ENCODE results near the gene CSK.

The CSK gene

GRCh38 chr15:74826921-74827320 lies 45.0 kb downstream of the CSK start:
- H2AK5ac ChIP-seq (ENCODE audit: low read length), result no peak overlapping the region
- no peak overlapping the region for H3K9ac ChIP-seq (ENCODE audit: low read length)
- H3K4ac ChIP-seq (ENCODE audit: low read depth, low read length), result no peak overlapping the region
- H3K9me3 ChIP-seq (ENCODE audit: insufficient read depth, low read depth, low read length), result peaks cover 4% of the 10 kb centered on the region
- H4K12ac ChIP-seq (ENCODE audit: low read depth, low read length), result no peak overlapping the region
- H3K18ac ChIP-seq (ENCODE audit: low read length), result no peak overlapping the region
- DNase-seq, result no peak
- no peak overlapping the region for H3K4me2 ChIP-seq (ENCODE audit: low read length)
- H2BK5ac ChIP-seq (ENCODE audit: low read depth, low read length, poor library complexity), result no peak overlapping the region
- H3K79me1 ChIP-seq (ENCODE audit: low read length), result no peaks in the 10 kb centered on the region
- H3K4me3 ChIP-seq (ENCODE audit: low read depth, low read length), result no peak overlapping the region
- H4K91ac ChIP-seq (ENCODE audit: low read depth, low read length), result no peak overlapping the region
- H3K27me3 ChIP-seq (ENCODE audit: insufficient read depth, low read length), result peaks cover 8% of the 10 kb centered on the region
- H3K23ac ChIP-seq (ENCODE audit: low read length), result no peak overlapping the region
- no peak overlapping the region for H2BK12ac ChIP-seq (ENCODE audit: low read length)
- no peaks in the 10 kb centered on the region for H3K79me2 ChIP-seq (ENCODE audit: control insufficient read depth, insufficient read depth, low read length, poor library complexity)
- no peak overlapping the region for H2AFZ ChIP-seq (ENCODE audit: insufficient read depth, low read length, poor library complexity)
- WGBS (ENCODE audit: extremely low coverage, insufficient coverage, insufficient read length), result no CpG with 5 or more reads among the region's 21 CpGs
- H3K36me3 ChIP-seq (ENCODE audit: control insufficient read depth in 1 of 2, insufficient read depth in 2 of 2, low read length in 2 of 2), result no peaks in the 10 kb centered on the region
- no peak overlapping the region for H2BK120ac ChIP-seq (ENCODE audit: insufficient read depth, low read length, poor library complexity)
- no peaks in the 10 kb centered on the region for H3K4me1 ChIP-seq (ENCODE audit: control insufficient read depth in 1 of 2, insufficient read depth in 2 of 2, low read length in 2 of 2)
- H3K27ac ChIP-seq (ENCODE audit: low read depth, low read length), result no peak overlapping the region
- no peak overlapping the region for H3K14ac ChIP-seq (ENCODE audit: low read length)
- H4K8ac ChIP-seq (ENCODE audit: low read depth, low read length), result no peak overlapping the region

- H2BK120ac ChIP-seq (ENCODE audit: insufficient read depth, low read length, poor library complexity), result no peak overlapping the region
- H3K9ac ChIP-seq (ENCODE audit: low read length), result no peak overlapping the region
- no peak overlapping the region for H3K4ac ChIP-seq (ENCODE audit: low read depth, low read length)
- no peak overlapping the region for H4K8ac ChIP-seq (ENCODE audit: low read depth, low read length)
- no peak overlapping the region for H3K18ac ChIP-seq (ENCODE audit: low read length)
- H3K9me3 ChIP-seq (ENCODE audit: insufficient read depth, low read depth, low read length), result peaks cover 4% of the 10 kb centered on the region
- H3K79me1 ChIP-seq (ENCODE audit: low read length), result no peaks in the 10 kb centered on the region
- no peak overlapping the region for H3K27ac ChIP-seq (ENCODE audit: low read depth, low read length)
- no peak overlapping the region for H2BK12ac ChIP-seq (ENCODE audit: low read length)
- no peak overlapping the region for H2AK5ac ChIP-seq (ENCODE audit: low read length)
- no peak overlapping the region for H3K14ac ChIP-seq (ENCODE audit: low read length)
- no CpG with 5 or more reads among the region's 5 CpGs for WGBS (ENCODE audit: extremely low coverage, insufficient coverage, insufficient read length)
- H3K36me3 ChIP-seq (ENCODE audit: control insufficient read depth in 1 of 2, insufficient read depth in 2 of 2, low read length in 2 of 2), result no peaks in the 10 kb centered on the region
- no peak overlapping the region for H3K4me3 ChIP-seq (ENCODE audit: low read depth, low read length)
- H2BK5ac ChIP-seq (ENCODE audit: low read depth, low read length, poor library complexity), result no peak overlapping the region
- no peaks in the 10 kb centered on the region for H3K4me1 ChIP-seq (ENCODE audit: control insufficient read depth in 1 of 2, insufficient read depth in 2 of 2, low read length in 2 of 2)
- no peak overlapping the region for H3K4me2 ChIP-seq (ENCODE audit: low read length)
- H4K91ac ChIP-seq (ENCODE audit: low read depth, low read length), result no peak overlapping the region
- H3K79me2 ChIP-seq (ENCODE audit: control insufficient read depth, insufficient read depth, low read length, poor library complexity), result no peaks in the 10 kb centered on the region
- H3K23ac ChIP-seq (ENCODE audit: low read length), result no peak overlapping the region
- H2AFZ ChIP-seq (ENCODE audit: insufficient read depth, low read length, poor library complexity), result no peak overlapping the region
- no peak overlapping the region for H4K12ac ChIP-seq (ENCODE audit: low read depth, low read length)
- H3K27me3 ChIP-seq (ENCODE audit: insufficient read depth, low read length), result peaks cover 8% of the 10 kb centered on the region
- DNase-seq, result no peak
Observed at GRCh38 chr15:74827614-74828013, 45.7 kb downstream of the CSK start.

- Histone ChIP-seq H2AFZ (ENCODE audit: insufficient read depth, low read length, poor library complexity) (no peak overlapping the region), H3K27me3 (ENCODE audit: insufficient read depth, low read length) (peaks cover 8% of the 10 kb centered on the region), H3K23ac (ENCODE audit: low read length) (no peak overlapping the region), H3K4me1 (ENCODE audit: control insufficient read depth in 1 of 2, insufficient read depth in 2 of 2, low read length in 2 of 2) (no peaks in the 10 kb centered on the region), H3K79me2 (ENCODE audit: control insufficient read depth, insufficient read depth, low read length, poor library complexity) (no peaks in the 10 kb centered on the region), H3K4me2 (ENCODE audit: low read length) (no peak overlapping the region), H3K14ac (ENCODE audit: low read length) (no peak overlapping the region), H4K8ac (ENCODE audit: low read depth, low read length) (no peak overlapping the region), H3K9me3 (ENCODE audit: insufficient read depth, low read depth, low read length) (peaks cover under 1% of the 10 kb centered on the region), H2BK5ac (ENCODE audit: low read depth, low read length, poor library complexity) (no peak overlapping the region), H4K12ac (ENCODE audit: low read depth, low read length) (no peak overlapping the region), H3K4me3 (ENCODE audit: low read depth, low read length) (no peak overlapping the region), H4K91ac (ENCODE audit: low read depth, low read length) (no peak overlapping the region), H3K18ac (ENCODE audit: low read length) (no peak overlapping the region), H3K9ac (ENCODE audit: low read length) (no peak overlapping the region), H3K79me1 (ENCODE audit: low read length) (no peaks in the 10 kb centered on the region), H2BK120ac (ENCODE audit: insufficient read depth, low read length, poor library complexity) (no peak overlapping the region), H3K27ac (ENCODE audit: low read depth, low read length) (no peak overlapping the region), H2BK12ac (ENCODE audit: low read length) (no peak overlapping the region), H3K36me3 (ENCODE audit: control insufficient read depth in 1 of 2, insufficient read depth in 2 of 2, low read length in 2 of 2) (no peaks in the 10 kb centered on the region), H3K4ac (ENCODE audit: low read depth, low read length) (no peak overlapping the region), H2AK5ac (ENCODE audit: low read length) (no peak overlapping the region)
- DNase-seq, result no peak
- WGBS (ENCODE audit: extremely low coverage, insufficient coverage, insufficient read length), result no CpG with 5 or more reads among the region's 6 CpGs
Observed at GRCh38 chr15:74828835-74829234, 47.0 kb downstream of the CSK start.

- H3K9ac ChIP-seq (ENCODE audit: low read length), result no peak overlapping the region
- no peaks in the 10 kb centered on the region for H3K79me1 ChIP-seq (ENCODE audit: low read length)
- no peak overlapping the region for H2BK120ac ChIP-seq (ENCODE audit: insufficient read depth, low read length, poor library complexity)
- no peak overlapping the region for H3K4me3 ChIP-seq (ENCODE audit: low read depth, low read length)
- no peak overlapping the region for H2BK5ac ChIP-seq (ENCODE audit: low read depth, low read length, poor library complexity)
- no peak overlapping the region for H4K91ac ChIP-seq (ENCODE audit: low read depth, low read length)
- no peak overlapping the region for H4K8ac ChIP-seq (ENCODE audit: low read depth, low read length)
- H3K14ac ChIP-seq (ENCODE audit: low read length), result no peak overlapping the region
- no peaks in the 10 kb centered on the region for H3K79me2 ChIP-seq (ENCODE audit: control insufficient read depth, insufficient read depth, low read length, poor library complexity)
- no CpG with 5 or more reads among the region's 3 CpGs for WGBS (ENCODE audit: extremely low coverage, insufficient coverage, insufficient read length)
- no peak overlapping the region for H2BK12ac ChIP-seq (ENCODE audit: low read length)
- no peak overlapping the region for H4K12ac ChIP-seq (ENCODE audit: low read depth, low read length)
- H2AFZ ChIP-seq (ENCODE audit: insufficient read depth, low read length, poor library complexity), result no peak overlapping the region
- DNase-seq, result no peak
- H3K36me3 ChIP-seq (ENCODE audit: control insufficient read depth in 1 of 2, insufficient read depth in 2 of 2, low read length in 2 of 2), result no peaks in the 10 kb centered on the region
- H3K9me3 ChIP-seq (ENCODE audit: insufficient read depth, low read depth, low read length), result no peaks in the 10 kb centered on the region
- H3K27ac ChIP-seq (ENCODE audit: low read depth, low read length), result no peak overlapping the region
- H2AK5ac ChIP-seq (ENCODE audit: low read length), result no peak overlapping the region
- H3K27me3 ChIP-seq (ENCODE audit: insufficient read depth, low read length), result peaks cover 8% of the 10 kb centered on the region
- H3K23ac ChIP-seq (ENCODE audit: low read length), result no peak overlapping the region
- H3K18ac ChIP-seq (ENCODE audit: low read length), result no peak overlapping the region
- no peak overlapping the region for H3K4ac ChIP-seq (ENCODE audit: low read depth, low read length)
- no peaks in the 10 kb centered on the region for H3K4me1 ChIP-seq (ENCODE audit: control insufficient read depth in 1 of 2, insufficient read depth in 2 of 2, low read length in 2 of 2)
- H3K4me2 ChIP-seq (ENCODE audit: low read length), result no peak overlapping the region
Observed at GRCh38 chr15:74829486-74829885, 47.6 kb downstream of the CSK start.

All from trophoblast cell (in vitro differentiated cells and primary cell).